IMR-90 (cell line): ENCODE data around the gene CA9. TPM values are rescaled to one million over a fixed set of nuclear protein-coding genes. Genes with fewer than 3 reads are reported as not detected.

ENCODE experiments used
- ATAC-seq: fragments of 200-7000 bp; cut with Tn5 transposase; 2 replicates; pipeline ENCODE4 v1.9.1; 2020; ENCODE audit warnings: low read depth, mild to moderate bottlenecking, moderate library complexity
- BruUV-seq: library from RNA; stranded (reverse); fragments of 400-500 nt; replicated peaks from 2 replicates; lab custom pipeline; 2021; lab: Mats Ljungman, UMichigan
- CTCF ChIA-PET: fragments of 300-600 bp; formaldehyde crosslinking; extraction: SDS; loops from one replicate; lab custom pipeline; 2021; ENCODE audit warnings: antibody characterized with exemption; lab: Yijun Ruan, JAX
- POLR2A ChIA-PET: fragments of 300-600 bp; sonication (Branson Sonifier 250); formaldehyde crosslinking; loops from one replicate; lab custom pipeline; 2022; ENCODE audit warnings: antibody characterized with exemption; ENCODE audit not compliant: unreplicated experiment; lab: Charles Lee
- DNase-seq: peaks from one replicate; pipeline ENCODE4 v3.0.0; 2013
- H2AFZ ChIP-seq: replicated peaks from 2 replicates; pipeline ENCODE3; 2013; ENCODE audit warnings: low read length, mild to moderate bottlenecking; ENCODE audit not compliant: poor library complexity
- H2AK5ac ChIP-seq: 2 replicates; pipeline ENCODE4 v1.6.1; 2013; ENCODE audit warnings: low read depth, low read length, inconsistent platforms
- H2AK9ac ChIP-seq: replicated peaks from 2 replicates; pipeline ENCODE3; 2013; ENCODE audit warnings: mild to moderate bottlenecking, low read depth, low read length, moderate library complexity; ENCODE audit not compliant: poor library complexity
- H2BK120ac ChIP-seq: 2 replicates; pipeline ENCODE4 v1.6.1; 2013; ENCODE audit warnings: low read depth, low read length, inconsistent platforms
- H2BK15ac ChIP-seq: 3 replicates; pipeline ENCODE4 v1.6.1; 2013; ENCODE audit warnings: low read depth, low read length, inconsistent platforms
- H2BK20ac ChIP-seq: 2 replicates; pipeline ENCODE4 v1.6.1; 2013; ENCODE audit warnings: low read depth, mild to moderate bottlenecking, inconsistent platforms, low read length, moderate library complexity
- H2BK5ac ChIP-seq: 2 replicates; pipeline ENCODE4 v1.6.1; 2013; ENCODE audit warnings: mild to moderate bottlenecking, low read depth, low read length, inconsistent platforms; ENCODE audit not compliant: poor library complexity, severe bottlenecking
- H3K14ac ChIP-seq: replicated peaks from 2 replicates; pipeline ENCODE4 v1.6.1; 2013; ENCODE audit warnings: low read depth, low read length, inconsistent platforms
- H3K18ac ChIP-seq: 2 replicates; pipeline ENCODE4 v1.6.1; 2013; ENCODE audit warnings: low read depth, low read length, control low read depth
- H3K23ac ChIP-seq: 2 replicates; pipeline ENCODE4 v1.6.1; 2013; ENCODE audit warnings: low read depth, low read length, inconsistent platforms
- H3K27ac ChIP-seq: 2 replicates; pipeline ENCODE4 v1.5.1; 2013; ENCODE audit warnings: mild to moderate bottlenecking, control low read depth, low read length; ENCODE audit not compliant: insufficient read depth
- H3K27me3 ChIP-seq: 2 replicates; pipeline ENCODE4 v1.6.1; 2013; ENCODE audit warnings: low read length; ENCODE audit not compliant: control insufficient read depth, insufficient read depth
- H3K36me3 ChIP-seq: 2 replicates; pipeline ENCODE4 v1.6.1; 2013; ENCODE audit warnings: low read length, mixed read lengths; ENCODE audit not compliant: control insufficient read depth, insufficient read depth
- H3K4ac ChIP-seq: 2 replicates; pipeline ENCODE4 v1.6.1; 2013; ENCODE audit warnings: low read depth, low read length, inconsistent platforms
- H3K4me1 ChIP-seq: 2 replicates; pipeline ENCODE4 v1.6.1; 2013; ENCODE audit warnings: low read length, mixed read lengths; ENCODE audit not compliant: control insufficient read depth, insufficient read depth
- H3K4me2 ChIP-seq: 2 replicates; pipeline ENCODE4 v1.6.1; 2013; ENCODE audit warnings: low read depth, mild to moderate bottlenecking, control low read depth, low read length, moderate library complexity
- H3K4me3 ChIP-seq: 2 replicates; pipeline ENCODE4 v1.5.1; 2013; ENCODE audit warnings: low read depth, mild to moderate bottlenecking, control low read depth, low read length, moderate library complexity; ENCODE audit not compliant: insufficient read depth
- H3K56ac ChIP-seq: 2 replicates; pipeline ENCODE4 v1.6.1; 2013; ENCODE audit warnings: low read length, inconsistent platforms; ENCODE audit not compliant: insufficient read depth; ENCODE audit errors: extremely low read depth
- H3K79me1 ChIP-seq, 2 experiments: 2 replicates each; pipeline ENCODE4 v1.6.1; 2013; ENCODE audit warnings: low read length in 2 of 2, inconsistent platforms in 1 of 2, low read depth in 1 of 2
- H3K9ac ChIP-seq: 2 replicates; pipeline ENCODE4 v1.6.1; 2013; ENCODE audit warnings: low read depth, low read length, control low read depth
- H3K9me1 ChIP-seq: 2 replicates; pipeline ENCODE4 v1.6.1; 2013; ENCODE audit warnings: low read length, inconsistent platforms; ENCODE audit not compliant: insufficient read depth
- H3K9me3 ChIP-seq: 2 replicates; pipeline ENCODE4 v1.6.1; 2013; ENCODE audit warnings: low read length; ENCODE audit not compliant: control insufficient read depth, insufficient read depth
- H4K20me1 ChIP-seq: 2 replicates; pipeline ENCODE4 v1.6.1; 2013; ENCODE audit warnings: low read length, inconsistent platforms; ENCODE audit not compliant: insufficient read depth
- H4K5ac ChIP-seq: 2 replicates; pipeline ENCODE4 v1.6.1; 2013; ENCODE audit warnings: mild to moderate bottlenecking, low read depth, low read length, control low read depth
- H4K8ac ChIP-seq, 2 experiments: 2 replicates each; pipeline ENCODE4 v1.6.1; 2013; ENCODE audit warnings: low read depth in 2 of 2, low read length in 2 of 2, control low read depth in 1 of 2, inconsistent platforms in 1 of 2
- H4K91ac ChIP-seq: 2 replicates; pipeline ENCODE4 v1.6.1; 2013; ENCODE audit warnings: low read depth, low read length, inconsistent platforms; ENCODE audit not compliant: insufficient read depth
- CEBPB ChIP-seq: IDR thresholded peaks from 2 replicates; pipeline ENCODE4 v1.6.1; 2012; ENCODE audit warnings: low read depth, low read length, improper control_type of control experiment
- CHD1 ChIP-seq: IDR thresholded peaks from 2 replicates; pipeline ENCODE4 v1.6.1; 2012; ENCODE audit warnings: low read depth, low read length, improper control_type of control experiment
- CTCF ChIP-seq: conservative IDR thresholded peaks from 2 replicates; pipeline ENCODE4 v1.5.1; 2012; ENCODE audit warnings: mild to moderate bottlenecking, low read depth, low read length, improper control_type of control experiment
- ELK1 ChIP-seq: fragments of 150-350 bp; IDR thresholded peaks from 2 replicates; pipeline ENCODE4 v1.6.1; 2016; ENCODE audit warnings: low read depth, mild to moderate bottlenecking, low read length, moderate library complexity, borderline replicate concordance
- FOS ChIP-seq: fragments of 150-350 bp; IDR thresholded peaks from 2 replicates; pipeline ENCODE4 v1.6.1; 2016; ENCODE audit warnings: low read depth, low read length
- MAFK ChIP-seq: IDR thresholded peaks from 2 replicates; pipeline ENCODE4 v1.6.1; 2012; ENCODE audit warnings: low read depth, low read length, improper control_type of control experiment
- MAZ ChIP-seq: IDR thresholded peaks from 2 replicates; pipeline ENCODE4 v1.6.1; 2012; ENCODE audit warnings: low read depth, mild to moderate bottlenecking, low read length, improper control_type of control experiment, moderate library complexity, borderline replicate concordance
- MXI1 ChIP-seq: IDR thresholded peaks from 2 replicates; pipeline ENCODE4 v1.6.1; 2012; ENCODE audit warnings: low read depth, mild to moderate bottlenecking, low read length, moderate library complexity, borderline replicate concordance
- POLR2A ChIP-seq: IDR thresholded peaks from 2 replicates; pipeline ENCODE4 v1.6.1; 2012; ENCODE audit warnings: mild to moderate bottlenecking, low read depth, low read length
- RAD21 ChIP-seq: IDR thresholded peaks from 2 replicates; pipeline ENCODE4 v1.6.1; 2012; ENCODE audit warnings: low read length, improper control_type of control experiment
- SMC3 ChIP-seq: fragments of 150-350 bp; IDR thresholded peaks from 2 replicates; pipeline ENCODE4 v1.6.1; 2016; ENCODE audit warnings: low read depth, mild to moderate bottlenecking, antibody characterized with exemption, low read length, moderate library complexity
- WGBS, 2 experiments: methylation state at CpG; one replicate each; pipeline versions ENCODE4 v1.1.5 to v1.1.7; 2013; ENCODE audit warnings: missing lambda C conversion rate in 2 of 2; ENCODE audit not compliant: insufficient read length in 1 of 2; ENCODE audit errors: extremely low coverage in 2 of 2; 5-methylcytosine and 5-hydroxymethylcytosine counted together
- dilution Hi-C: fragments of 300-500 bp; cut with HindIII; formaldehyde crosslinking; loops from one replicate; pipeline ENCODE4 v1.14.3; 2018; ENCODE audit warnings: low sequenced_read_pairs; ENCODE audit not compliant: unreplicated experiment
- in situ Hi-C: fragments of 300-500 bp; cut with MboI; formaldehyde crosslinking; loops from 3 replicates; pipeline ENCODE4 v1.14.3; 2019; ENCODE audit warnings: low sequenced_read_pairs, inconsistent platforms, mixed read lengths
- intact Hi-C: fragments of 100-400 bp; cut with micrococcal nuclease; formaldehyde crosslinking; loops from 2 replicates; pipeline ENCODE4 v1.10.0; 2022
- polyA plus RNA-seq, 3 experiments: library from polyadenylated mRNA; depleted of rRNA; stranded (reverse); fragments of >200 nt; gene quantifications; 2 replicates each; pipeline ENCODE4 v1.2.3, GENCODE V29; 2012; ENCODE audit warnings: low replicate concordance in 1 of 3
- total RNA-seq: library from RNA; depleted of rRNA; stranded (reverse); fragments of >200 nt; gene quantifications from 2 replicates; pipeline ENCODE4 v1.2.3, GENCODE V29; 2012

The CA9 gene
- total and polyA plus RNA-seq, 2 of the 4 experiments (the other 2 are of a cell fraction): 0.54 to 3.9 TPM

- TF ChIP-seq CTCF: no peak
Measured at GRCh38 chr9:35714579-35715252, 41.0 kb downstream of the CA9 start (continued).

- no peak overlapping the region for H2BK20ac ChIP-seq
- in situ Hi-C loops (no loop called here), intact Hi-C loops (no loop called here), dilution Hi-C loops (no loop called here)
- H3K79me1 ChIP-seq: peaks cover 40 to 75% of the 10 kb centered on the region in 2 experiments
- peak; percentile 31 for ATAC-seq
- peaks cover 35% of the 10 kb centered on the region for H4K20me1 ChIP-seq
- H3K4ac ChIP-seq: no peak overlapping the region
- H4K5ac ChIP-seq: no peak overlapping the region
- H3K9ac ChIP-seq: no peak overlapping the region
- no peaks in the 10 kb centered on the region for H3K27me3 ChIP-seq
- no peak overlapping the region for H2AK9ac ChIP-seq
- H3K4me3 ChIP-seq: no peak overlapping the region
- peaks cover 89% of the 10 kb centered on the region for H3K36me3 ChIP-seq
- no peak overlapping the region for H2AK5ac ChIP-seq
- H4K8ac ChIP-seq: no peak overlapping the region
- no peak overlapping the region for H3K18ac ChIP-seq
- H3K9me3 ChIP-seq: no peaks in the 10 kb centered on the region
- no peak for DNase-seq
- 94% methylated on average over 2 of the region's 4 CpGs; no CpG with 5 or more reads in 1 of the 2 experiments for WGBS, 2 experiments
- H2AFZ ChIP-seq: no peak overlapping the region
- H2BK15ac ChIP-seq: no peak overlapping the region
- H3K27ac ChIP-seq: no peak overlapping the region
- no peak overlapping the region for H2BK120ac ChIP-seq
- H3K23ac ChIP-seq: no peak overlapping the region; the same call in 1 of the 2 replicates
- no peak overlapping the region for H4K91ac ChIP-seq
- H3K56ac ChIP-seq: no peak overlapping the region
- CTCF ChIA-PET: interaction anchor here (1.8 kb wide), 1 partner anchor 20 kb away, joined by 6 read pairs; no protein-coding TSS in a partner anchor
- POLR2A ChIA-PET: interaction anchor here (1.5 kb wide), 1 partner anchor 12 kb away, joined by 5 read pairs; no protein-coding TSS in a partner anchor
- no TSS peak for BruUV-seq
- no peaks in the 10 kb centered on the region; the same call in 1 of the 2 replicates for H3K9me1 ChIP-seq
- H3K4me1 ChIP-seq: no peaks in the 10 kb centered on the region
- H3K14ac ChIP-seq: no peak overlapping the region
- H2BK5ac ChIP-seq: no peak overlapping the region
- no peak overlapping the region for H3K4me2 ChIP-seq
- TF ChIP-seq MAFK: no peak
- TF ChIP-seq SMC3: no peak
- no peak for TF ChIP-seq ELK1
- TF ChIP-seq CHD1: no peak
- TF ChIP-seq CTCF: no peak
- TF ChIP-seq MXI1: no peak
- TF ChIP-seq CEBPB: no peak
- TF ChIP-seq MAZ: no peak
- no peak for TF ChIP-seq RAD21
- no peak for TF ChIP-seq POLR2A
- TF ChIP-seq FOS: no peak
Measured at GRCh38 chr9:35716230-35716629, 42.5 kb downstream of the CA9 start.
